Smooth muscle cell (in vitro differentiated cells): ENCODE results near the gene ROR2. TPM values are rescaled to one million over a fixed set of nuclear protein-coding genes. Genes with fewer than 3 reads are reported as not detected.

Experiments
- DNase-seq: peaks from one replicate; lab custom pipeline; 2025; ENCODE audit not compliant: unreplicated experiment; lab: John Stamatoyannopoulos, UW
- H2AFZ ChIP-seq: fragments of 200-600 bp; sonication (generic); 2 replicates; pipeline ENCODE4 v1.6.0; 2016; ENCODE audit warnings: antibody characterized with exemption, low read depth, mild to moderate bottlenecking
- H3F3A ChIP-seq: fragments of 200-600 bp; sonication (generic); 2 replicates; pipeline ENCODE4 v1.6.0; 2017; ENCODE audit warnings: antibody characterized with exemption, low read depth
- H3K27ac ChIP-seq: fragments of 200-600 bp; sonication (generic); 2 replicates; pipeline ENCODE4 v1.5.1; 2016; ENCODE audit warnings: low read depth, mild to moderate bottlenecking
- H3K27me3 ChIP-seq: fragments of 200-600 bp; sonication (generic); 2 replicates; pipeline ENCODE4 v1.6.1; 2016; ENCODE audit warnings: low read depth, mild to moderate bottlenecking
- H3K36me3 ChIP-seq: fragments of 200-600 bp; sonication (generic); 2 replicates; pipeline ENCODE4 v1.5.1; 2016; ENCODE audit warnings: low read depth
- H3K4me1 ChIP-seq: fragments of 200-600 bp; sonication (generic); 2 replicates; pipeline ENCODE4 v1.5.1; 2016; ENCODE audit warnings: low read depth
- H3K4me2 ChIP-seq: fragments of 200-600 bp; sonication (generic); 2 replicates; pipeline ENCODE4 v1.6.0; 2016; ENCODE audit warnings: mild to moderate bottlenecking
- H3K4me3 ChIP-seq: fragments of 200-600 bp; sonication (generic); 2 replicates; pipeline ENCODE4 v1.5.1; 2016; ENCODE audit warnings: mild to moderate bottlenecking
- H3K79me2 ChIP-seq: fragments of 200-600 bp; sonication (generic); 2 replicates; pipeline ENCODE4 v1.6.0; 2016; ENCODE audit warnings: low read depth, mild to moderate bottlenecking
- H3K9ac ChIP-seq: fragments of 200-600 bp; sonication (generic); 2 replicates; pipeline ENCODE4 v1.6.0; 2016; ENCODE audit warnings: low read depth
- H3K9me3 ChIP-seq: fragments of 200-600 bp; sonication (generic); replicated peaks from 2 replicates; pipeline ENCODE4 v1.5.1; 2016; ENCODE audit warnings: low read depth
- H4K20me1 ChIP-seq: fragments of 200-600 bp; sonication (generic); 2 replicates; pipeline ENCODE4 v1.6.0; 2016; ENCODE audit warnings: low read depth
- WGBS: methylation state at CpG from one replicate; pipeline ENCODE4 v1.1.7; 2016; ENCODE audit warnings: low lambda C conversion rate; 5-methylcytosine and 5-hydroxymethylcytosine counted together
- polyA plus RNA-seq: library from polyadenylated mRNA; unstranded; fragments of >200 nt; fragmentation: Nextera tagmentation; extraction: Ambion mirVana; gene quantifications from 2 replicates; pipeline ENCODE4 v1.2.1, GENCODE V29; 2016
- total RNA-seq: library from RNA; depleted of rRNA; stranded (reverse); fragments of >200 nt; gene quantifications from 2 replicates; pipeline ENCODE4 v1.2.3, GENCODE V29; 2014
- TF ChIP-seq, protein P1 (sequence below): fragments of 200-600 bp; sonication (generic); IDR thresholded peaks from 2 replicates; pipeline ENCODE4 v1.5.1; 2017; ENCODE audit warnings: borderline replicate concordance, mild to moderate bottlenecking, antibody characterized with exemption; ENCODE audit not compliant: insufficient read depth, poor library complexity, severe bottlenecking

ROR2 gene
- total and polyA plus RNA-seq, 2 experiments from 2014 or later: 16.7 to 21.7 TPM

- Histone ChIP-seq H3K4me3 (no peak overlapping the region), H3K27ac (no peak overlapping the region), H3K27me3 (no peaks in the 10 kb centered on the region), H3K9ac (no peak overlapping the region), H3K36me3 (no peaks in the 10 kb centered on the region), H3K4me1 (no peaks in the 10 kb centered on the region), H3F3A (no peaks in the 10 kb centered on the region), H4K20me1 (no peaks in the 10 kb centered on the region), H2AFZ (peak overlapping the region; percentile 51), H3K4me2 (no peak overlapping the region), H3K9me3 (no peaks in the 10 kb centered on the region), H3K79me2 (no peaks in the 10 kb centered on the region)
- TF ChIP-seq, protein P1, sequence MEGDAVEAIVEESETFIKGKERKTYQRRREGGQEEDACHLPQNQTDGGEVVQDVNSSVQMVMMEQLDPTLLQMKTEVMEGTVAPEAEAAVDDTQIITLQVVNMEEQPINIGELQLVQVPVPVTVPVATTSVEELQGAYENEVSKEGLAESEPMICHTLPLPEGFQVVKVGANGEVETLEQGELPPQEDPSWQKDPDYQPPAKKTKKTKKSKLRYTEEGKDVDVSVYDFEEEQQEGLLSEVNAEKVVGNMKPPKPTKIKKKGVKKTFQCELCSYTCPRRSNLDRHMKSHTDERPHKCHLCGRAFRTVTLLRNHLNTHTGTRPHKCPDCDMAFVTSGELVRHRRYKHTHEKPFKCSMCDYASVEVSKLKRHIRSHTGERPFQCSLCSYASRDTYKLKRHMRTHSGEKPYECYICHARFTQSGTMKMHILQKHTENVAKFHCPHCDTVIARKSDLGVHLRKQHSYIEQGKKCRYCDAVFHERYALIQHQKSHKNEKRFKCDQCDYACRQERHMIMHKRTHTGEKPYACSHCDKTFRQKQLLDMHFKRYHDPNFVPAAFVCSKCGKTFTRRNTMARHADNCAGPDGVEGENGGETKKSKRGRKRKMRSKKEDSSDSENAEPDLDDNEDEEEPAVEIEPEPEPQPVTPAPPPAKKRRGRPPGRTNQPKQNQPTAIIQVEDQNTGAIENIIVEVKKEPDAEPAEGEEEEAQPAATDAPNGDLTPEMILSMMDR: peak; percentile 52
- no peak for DNase-seq
- 65% methylated on average over 6 of the region's 6 CpGs for WGBS
These were observed 290.2 kb downstream of the ROR2 start for GRCh38 chr9:91659529-91660495.

DNA sequence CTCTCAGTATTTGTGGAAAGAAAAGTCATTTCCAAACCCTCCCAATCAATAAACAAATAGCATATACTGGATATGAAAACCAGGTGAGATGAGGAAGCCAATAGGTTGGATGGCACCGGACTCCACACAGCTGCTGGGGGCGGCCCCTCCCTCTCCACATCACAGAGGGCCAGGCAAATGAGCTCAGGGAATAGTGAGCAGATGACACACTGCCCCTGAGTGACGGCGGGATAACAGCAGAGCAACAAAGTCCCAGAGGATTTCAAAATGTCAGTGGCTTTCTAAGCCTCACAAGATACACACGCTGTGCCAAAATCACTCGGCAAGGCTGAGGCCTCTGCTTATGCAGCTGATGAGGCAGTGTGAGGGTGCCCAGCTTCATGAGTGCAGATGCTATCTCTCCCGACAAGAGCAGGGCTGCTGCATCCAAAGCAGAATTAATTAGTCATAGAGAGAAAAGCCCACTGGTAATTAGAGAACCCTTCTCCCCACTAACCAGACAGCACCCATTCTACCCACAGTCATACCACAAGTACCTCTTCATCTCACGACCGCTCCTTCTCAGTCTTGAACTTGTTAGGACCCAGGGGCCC is 291.4 kb downstream of the ROR2 start:
- Histone ChIP-seq H3K27me3 (no peaks in the 10 kb centered on the region), H3K79me2 (no peaks in the 10 kb centered on the region), H3K4me3 (no peak overlapping the region), H3K27ac (no peak overlapping the region), H4K20me1 (no peaks in the 10 kb centered on the region), H3K9me3 (no peaks in the 10 kb centered on the region), H3K4me1 (no peaks in the 10 kb centered on the region), H3F3A (no peaks in the 10 kb centered on the region), H3K36me3 (no peaks in the 10 kb centered on the region), H2AFZ (no peak overlapping the region), H3K4me2 (no peak overlapping the region), H3K9ac (no peak overlapping the region)
- no peak for DNase-seq
- WGBS: 68% methylated on average over 9 of the region's 9 CpGs
- TF ChIP-seq, protein P1: no peak

DNA sequence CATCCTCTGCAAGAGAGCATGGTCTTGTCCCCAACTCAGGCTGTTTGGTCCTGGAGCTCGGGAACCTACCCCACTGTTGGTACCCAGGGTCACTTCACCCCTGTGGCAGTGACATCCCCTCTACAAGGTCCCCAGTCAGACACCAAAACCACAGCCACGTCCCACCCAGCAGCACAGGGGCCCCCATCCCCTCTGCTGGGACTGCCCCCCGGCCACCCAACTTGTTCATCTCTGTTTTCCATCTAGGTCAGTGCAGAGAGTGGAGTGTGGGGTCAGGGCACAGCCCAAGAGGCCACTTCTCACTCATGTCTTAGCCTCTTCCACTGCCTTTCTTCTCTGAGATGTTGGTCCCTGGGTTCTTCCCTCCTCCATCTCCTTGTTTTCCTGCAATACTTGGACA is 292.5 kb downstream of the ROR2 start:
- Histone ChIP-seq H3K36me3 (no peaks in the 10 kb centered on the region), H4K20me1 (no peaks in the 10 kb centered on the region), H3K9ac (no peak overlapping the region), H3K4me3 (no peak overlapping the region), H3K4me1 (no peaks in the 10 kb centered on the region), H3K9me3 (no peaks in the 10 kb centered on the region), H3K27ac (no peak overlapping the region), H3K27me3 (no peaks in the 10 kb centered on the region), H2AFZ (no peak overlapping the region), H3F3A (no peaks in the 10 kb centered on the region), H3K4me2 (no peak overlapping the region), H3K79me2 (no peaks in the 10 kb centered on the region)
- TF ChIP-seq, protein P1: no peak
- DNase-seq: no peak
- 97% methylated on average over 3 of the region's 3 CpGs for WGBS
